ENCODE data around the gene MORC1.

Gene MORC1

DNA sequence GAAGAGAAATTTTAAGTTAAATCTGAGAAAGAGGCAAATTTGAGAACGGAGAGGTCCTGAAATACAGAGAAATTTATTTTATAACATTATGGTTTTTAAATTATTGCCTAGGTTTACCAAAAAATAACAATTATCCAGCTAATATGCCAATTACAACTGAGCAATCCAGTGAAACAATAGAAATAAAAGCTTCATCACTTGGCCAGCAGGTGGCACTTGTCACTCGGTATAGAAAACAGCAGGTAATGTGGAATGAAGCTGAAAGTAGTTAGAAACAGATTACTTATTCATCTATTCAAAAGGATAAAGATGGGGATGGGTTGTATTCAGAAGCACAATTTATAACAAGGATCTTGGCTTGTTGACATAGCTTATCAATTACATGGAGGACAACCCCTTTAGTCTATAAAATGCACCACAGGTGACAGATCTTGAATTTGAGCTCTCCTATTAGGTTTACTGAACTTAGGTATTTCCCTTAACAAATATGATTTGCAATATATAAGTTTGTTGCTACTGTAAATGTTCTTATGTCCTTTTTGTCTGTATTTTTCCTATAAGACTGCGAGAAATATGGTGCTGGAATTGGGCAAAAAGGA, 94.2 kb downstream of the MORC1 start:
- no peaks in the 10 kb centered on the region for H3K36me3 ChIP-seq (ENCODE audit: insufficient read depth, low read length)
- no peaks in the 10 kb centered on the region for H3K27me3 ChIP-seq (ENCODE audit: control insufficient read depth, insufficient read depth, low read length)
- no peaks in the 10 kb centered on the region for H3K4me1 ChIP-seq (ENCODE audit: control insufficient read depth, insufficient read depth, low read length)

GRCh38 chr3:109023167-109023566, 94.8 kb downstream of the MORC1 start:
- Histone ChIP-seq H3K4me1 (ENCODE audit: control insufficient read depth, insufficient read depth, low read length) (no peaks in the 10 kb centered on the region), H3K4me3 (ENCODE audit: low read length) (no peak overlapping the region), H3K27me3 (ENCODE audit: control insufficient read depth, insufficient read depth, low read length) (no peaks in the 10 kb centered on the region), H3K9ac (ENCODE audit: low read depth, low read length) (no peak overlapping the region), H3K4me2 (ENCODE audit: low read length) (no peak overlapping the region), H3K36me3 (ENCODE audit: insufficient read depth, low read length) (no peaks in the 10 kb centered on the region), H3K9me3 (replicated peaks; ENCODE audit: low read length) (no peaks in the 10 kb centered on the region)

More for the DNA sequence above, 94.2 kb downstream of the MORC1 start:
- Histone ChIP-seq H3K9me3 (replicated peaks; ENCODE audit: low read length) (no peaks in the 10 kb centered on the region), H3K9ac (ENCODE audit: low read depth, low read length) (no peak overlapping the region), H3K4me3 (ENCODE audit: low read length) (no peak overlapping the region), H3K4me2 (ENCODE audit: low read length) (no peak overlapping the region)

- H3K4me1 ChIP-seq (ENCODE audit: control insufficient read depth, insufficient read depth, low read length) = no peaks in the 10 kb centered on the region
- no peaks in the 10 kb centered on the region for H3K9me3 ChIP-seq (replicated peaks; ENCODE audit: low read length)
- no peaks in the 10 kb centered on the region for H3K36me3 ChIP-seq (ENCODE audit: insufficient read depth, low read length)
- no peak overlapping the region for H3K4me3 ChIP-seq (ENCODE audit: low read length)
- H3K9ac ChIP-seq (ENCODE audit: low read depth, low read length) = no peak overlapping the region
- H3K27me3 ChIP-seq (ENCODE audit: control insufficient read depth, insufficient read depth, low read length) = no peaks in the 10 kb centered on the region
- no peak overlapping the region for H3K4me2 ChIP-seq (ENCODE audit: low read length)
These were observed 96.4 kb downstream of the MORC1 start for GRCh38 chr3:109021556-109021955.

DNA sequence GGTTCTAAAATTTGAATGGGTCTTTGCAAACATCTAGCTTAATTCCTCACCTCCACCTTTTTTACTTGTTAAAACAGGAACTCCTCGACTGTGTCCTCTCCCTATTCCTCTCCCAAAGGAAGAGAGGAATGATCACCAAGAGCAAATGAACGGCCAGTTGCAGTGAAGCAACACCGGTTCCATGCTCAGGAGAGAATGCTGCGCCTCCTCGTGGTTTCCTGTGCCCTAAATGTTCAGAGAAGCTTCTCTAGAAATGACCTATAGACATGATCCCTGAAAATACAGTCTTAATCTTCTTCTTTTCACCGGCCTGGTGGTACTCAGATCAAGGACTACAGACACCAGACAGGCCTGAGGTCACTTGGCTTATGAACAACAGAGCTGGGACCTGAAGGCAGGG, 99.1 kb downstream of the MORC1 start:
- Histone ChIP-seq H3K4me3 (ENCODE audit: low read length) (no peak overlapping the region), H3K4me2 (ENCODE audit: low read length) (no peak overlapping the region), H3K9me3 (replicated peaks; ENCODE audit: low read length) (no peaks in the 10 kb centered on the region), H3K27me3 (ENCODE audit: control insufficient read depth, insufficient read depth, low read length) (no peaks in the 10 kb centered on the region), H3K9ac (ENCODE audit: low read depth, low read length) (no peak overlapping the region), H3K36me3 (ENCODE audit: insufficient read depth, low read length) (no peaks in the 10 kb centered on the region), H3K4me1 (ENCODE audit: control insufficient read depth, insufficient read depth, low read length) (no peaks in the 10 kb centered on the region)

DNA sequence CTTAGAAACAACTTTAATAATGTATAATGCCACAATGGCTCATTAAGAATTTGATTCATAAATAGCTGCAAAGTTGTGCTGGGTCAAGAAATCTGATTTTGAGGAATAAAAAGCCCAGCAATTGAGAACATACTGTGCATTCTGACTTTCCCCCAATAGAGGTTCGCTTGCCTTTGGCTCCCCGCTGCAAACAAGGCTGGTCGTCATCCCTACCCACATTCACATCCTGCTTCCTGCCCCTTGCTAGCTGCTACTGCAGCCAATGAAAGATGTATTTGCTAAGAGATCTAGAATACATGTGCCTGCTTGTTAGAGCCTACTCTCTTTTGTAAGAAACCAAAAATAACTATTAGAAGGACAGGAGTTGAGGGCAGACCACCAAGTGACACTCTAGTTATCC, 112.5 kb downstream of the MORC1 start:
- Histone ChIP-seq H3K9ac (ENCODE audit: low read depth, low read length) (no peak overlapping the region), H3K9me3 (replicated peaks; ENCODE audit: low read length) (no peaks in the 10 kb centered on the region), H3K4me3 (ENCODE audit: low read length) (no peak overlapping the region), H3K36me3 (ENCODE audit: insufficient read depth, low read length) (no peaks in the 10 kb centered on the region), H3K27me3 (ENCODE audit: control insufficient read depth, insufficient read depth, low read length) (no peaks in the 10 kb centered on the region), H3K4me2 (ENCODE audit: low read length) (no peak overlapping the region), H3K4me1 (ENCODE audit: control insufficient read depth, insufficient read depth, low read length) (no peaks in the 10 kb centered on the region)

GRCh38 chr3:108998436-108998835, 119.5 kb downstream of the MORC1 start:
- Histone ChIP-seq H3K4me1 (ENCODE audit: control insufficient read depth, insufficient read depth, low read length) (no peaks in the 10 kb centered on the region), H3K4me2 (ENCODE audit: low read length) (no peak overlapping the region), H3K36me3 (ENCODE audit: insufficient read depth, low read length) (no peaks in the 10 kb centered on the region), H3K9me3 (replicated peaks; ENCODE audit: low read length) (no peaks in the 10 kb centered on the region), H3K27me3 (ENCODE audit: control insufficient read depth, insufficient read depth, low read length) (no peaks in the 10 kb centered on the region), H3K4me3 (ENCODE audit: low read length) (no peak overlapping the region), H3K9ac (ENCODE audit: low read depth, low read length) (no peak overlapping the region)

GRCh38 chr3:108985844-108986243, 132.1 kb downstream of the MORC1 start:
- H3K27me3 ChIP-seq (ENCODE audit: control insufficient read depth, insufficient read depth, low read length) = no peaks in the 10 kb centered on the region
- no peaks in the 10 kb centered on the region for H3K9me3 ChIP-seq (replicated peaks; ENCODE audit: low read length)
- no peak overlapping the region for H3K4me3 ChIP-seq (ENCODE audit: low read length)
- H3K36me3 ChIP-seq (ENCODE audit: insufficient read depth, low read length) = no peaks in the 10 kb centered on the region
- H3K4me2 ChIP-seq (ENCODE audit: low read length) = no peak overlapping the region
- H3K4me1 ChIP-seq (ENCODE audit: control insufficient read depth, insufficient read depth, low read length) = no peaks in the 10 kb centered on the region
- H3K9ac ChIP-seq (ENCODE audit: low read depth, low read length) = no peak overlapping the region

DNA sequence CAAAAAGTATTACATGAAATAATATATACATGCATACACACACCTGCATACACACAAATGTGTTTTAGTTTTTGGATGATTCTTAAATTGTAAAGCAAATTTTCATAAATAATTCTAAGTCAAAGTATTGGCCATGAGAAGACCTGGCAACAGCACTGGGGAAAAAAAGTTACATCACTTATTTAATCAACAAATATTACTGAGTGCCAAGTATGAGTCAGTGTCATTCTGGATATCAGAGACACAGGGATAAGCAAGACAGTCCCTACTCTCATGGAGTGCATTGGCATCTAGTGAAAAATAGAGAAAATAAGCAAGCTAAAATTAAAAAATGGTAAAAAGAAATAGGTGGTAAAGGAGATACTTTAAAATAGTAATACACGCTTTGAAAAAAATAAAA, 134.9 kb downstream of the MORC1 start:
- Histone ChIP-seq H3K27me3 (ENCODE audit: control insufficient read depth, insufficient read depth, low read length) (no peaks in the 10 kb centered on the region), H3K4me3 (ENCODE audit: low read length) (no peak overlapping the region), H3K9me3 (replicated peaks; ENCODE audit: low read length) (no peaks in the 10 kb centered on the region), H3K4me2 (ENCODE audit: low read length) (no peak overlapping the region), H3K4me1 (ENCODE audit: control insufficient read depth, insufficient read depth, low read length) (no peaks in the 10 kb centered on the region), H3K9ac (ENCODE audit: low read depth, low read length) (no peak overlapping the region), H3K36me3 (ENCODE audit: insufficient read depth, low read length) (no peaks in the 10 kb centered on the region)

GRCh38 chr3:108976058-108976457, 141.9 kb downstream of the MORC1 start:
- no peak overlapping the region for H3K4me2 ChIP-seq (ENCODE audit: low read length)
- no peaks in the 10 kb centered on the region for H3K4me1 ChIP-seq (ENCODE audit: control insufficient read depth, insufficient read depth, low read length)
- no peaks in the 10 kb centered on the region for H3K27me3 ChIP-seq (ENCODE audit: control insufficient read depth, insufficient read depth, low read length)
- no peaks in the 10 kb centered on the region for H3K36me3 ChIP-seq (ENCODE audit: insufficient read depth, low read length)
- no peaks in the 10 kb centered on the region for H3K9me3 ChIP-seq (replicated peaks; ENCODE audit: low read length)
- H3K4me3 ChIP-seq (ENCODE audit: low read length) = no peak overlapping the region
- H3K9ac ChIP-seq (ENCODE audit: low read depth, low read length) = no peak overlapping the region

DNA sequence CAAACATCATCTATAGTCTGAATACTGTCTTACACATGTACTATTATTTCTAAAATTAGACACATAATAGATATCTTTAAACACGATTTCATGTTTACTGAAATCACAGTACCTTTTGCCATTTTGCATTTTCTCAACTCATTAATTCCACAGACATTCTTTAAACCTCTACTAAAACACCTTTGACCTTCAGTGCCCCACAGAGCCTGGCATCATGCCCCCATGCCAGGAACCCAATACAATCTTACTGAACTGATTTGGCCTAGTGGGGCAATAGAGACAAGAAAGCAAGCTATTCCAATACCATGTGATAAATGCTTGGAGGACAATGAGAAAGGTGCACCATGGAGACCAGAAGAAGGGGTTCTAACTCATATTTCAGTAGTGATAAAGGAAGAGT, 144.9 kb downstream of the MORC1 start:
- no peaks in the 10 kb centered on the region for H3K27me3 ChIP-seq (ENCODE audit: control insufficient read depth, insufficient read depth, low read length)
- H3K36me3 ChIP-seq (ENCODE audit: insufficient read depth, low read length) = no peaks in the 10 kb centered on the region
- H3K4me1 ChIP-seq (ENCODE audit: control insufficient read depth, insufficient read depth, low read length) = no peaks in the 10 kb centered on the region
- H3K4me3 ChIP-seq (ENCODE audit: low read length) = no peak overlapping the region
- no peaks in the 10 kb centered on the region for H3K9me3 ChIP-seq (replicated peaks; ENCODE audit: low read length)
- H3K4me2 ChIP-seq (ENCODE audit: low read length) = no peak overlapping the region
- H3K9ac ChIP-seq (ENCODE audit: low read depth, low read length) = no peak overlapping the region

DNA sequence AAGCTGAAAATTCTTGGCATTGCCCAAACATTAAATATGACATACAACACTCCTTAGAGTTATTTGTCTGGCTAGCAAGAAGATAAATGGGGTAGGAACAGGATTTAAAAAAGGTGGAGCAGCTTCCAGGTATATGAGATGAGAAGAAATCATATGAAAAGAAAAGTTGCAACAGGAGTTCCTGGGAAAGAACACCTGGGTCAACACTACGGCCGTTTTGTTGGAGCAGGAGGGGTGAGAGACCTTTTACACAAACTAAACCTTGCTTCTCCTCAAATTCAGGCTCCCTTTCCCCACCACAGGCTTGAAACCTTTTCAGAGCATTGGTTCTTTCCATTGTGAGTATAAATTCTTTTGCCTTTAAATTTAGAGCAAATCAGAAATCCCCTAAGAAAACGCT, 145.5 kb downstream of the MORC1 start:
- Histone ChIP-seq H3K4me2 (ENCODE audit: low read length) (no peak overlapping the region), H3K9ac (ENCODE audit: low read depth, low read length) (no peak overlapping the region), H3K36me3 (ENCODE audit: insufficient read depth, low read length) (no peaks in the 10 kb centered on the region), H3K4me1 (ENCODE audit: control insufficient read depth, insufficient read depth, low read length) (no peaks in the 10 kb centered on the region), H3K27me3 (ENCODE audit: control insufficient read depth, insufficient read depth, low read length) (no peaks in the 10 kb centered on the region), H3K9me3 (replicated peaks; ENCODE audit: low read length) (no peaks in the 10 kb centered on the region), H3K4me3 (ENCODE audit: low read length) (no peak overlapping the region)

DNA sequence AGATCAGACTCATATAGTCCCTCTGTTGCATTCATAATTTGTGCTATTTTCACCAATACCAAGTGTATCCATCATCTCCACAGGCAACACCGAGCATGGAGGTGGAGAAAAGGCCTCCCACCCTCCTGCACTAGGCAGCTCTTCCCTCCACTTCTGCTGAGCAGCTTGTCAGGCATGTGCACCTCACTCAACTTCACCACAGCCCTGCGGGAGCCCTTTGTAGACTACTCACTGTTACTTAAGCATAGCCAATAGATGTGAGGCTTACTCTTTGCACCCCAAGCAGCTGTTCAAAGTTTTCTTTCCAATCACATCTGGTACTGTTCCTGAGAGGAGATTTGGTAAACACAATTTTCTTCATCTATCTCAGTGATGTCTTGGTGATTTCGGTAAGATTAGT, 147.4 kb downstream of the MORC1 start:
- H3K9me3 ChIP-seq (replicated peaks; ENCODE audit: low read length) = no peaks in the 10 kb centered on the region
- no peak overlapping the region for H3K9ac ChIP-seq (ENCODE audit: low read depth, low read length)
- H3K36me3 ChIP-seq (ENCODE audit: insufficient read depth, low read length) = no peaks in the 10 kb centered on the region
- no peak overlapping the region for H3K4me2 ChIP-seq (ENCODE audit: low read length)
- no peaks in the 10 kb centered on the region for H3K4me1 ChIP-seq (ENCODE audit: control insufficient read depth, insufficient read depth, low read length)
- H3K27me3 ChIP-seq (ENCODE audit: control insufficient read depth, insufficient read depth, low read length) = no peaks in the 10 kb centered on the region
- H3K4me3 ChIP-seq (ENCODE audit: low read length) = no peak overlapping the region

Measured in skeletal muscle satellite cell (primary cell).